GM23338 (cell line): ENCODE results near the gene FAM117B. TPM values are rescaled to one million over a fixed set of nuclear protein-coding genes. Genes with fewer than 3 reads are reported as not detected.
A peak's percentile ranks its signal among the peaks of the same experiment; 100 is the strongest.

Source experiments
- ATAC-seq: fragments of 200-7000 bp; cut with Tn5 transposase; 3 replicates; pipeline ENCODE4 v1.9.1; 2020
- DNase-seq: peaks from one replicate; pipeline ENCODE4 v3.0.0-alpha.2; 2015; ENCODE audit warnings: low spot score
- H2AFZ ChIP-seq: fragments of 200-600 bp; sonication (generic); 2 replicates; pipeline ENCODE4 v1.8.0; 2016; ENCODE audit warnings: antibody characterized with exemption, mild to moderate bottlenecking, moderate library complexity
- H3F3A ChIP-seq: fragments of 200-600 bp; sonication (generic); replicated peaks from 2 replicates; pipeline ENCODE4 v1.8.0; 2017; ENCODE audit warnings: antibody characterized with exemption, mixed run types, low read depth
- H3K27ac ChIP-seq: fragments of 200-600 bp; sonication (generic); 2 replicates; pipeline ENCODE4 v1.6.1; 2016; ENCODE audit warnings: low read depth
- H3K27me3 ChIP-seq: fragments of 200-600 bp; sonication (generic); 2 replicates; pipeline ENCODE4 v1.8.0; 2016; ENCODE audit warnings: mild to moderate bottlenecking, mixed run types, moderate library complexity; ENCODE audit not compliant: insufficient read depth
- H3K36me3 ChIP-seq: fragments of 200-600 bp; sonication (generic); 2 replicates; pipeline ENCODE4 v1.8.0; 2016; ENCODE audit warnings: mild to moderate bottlenecking; ENCODE audit not compliant: insufficient read depth
- H3K4me1 ChIP-seq: fragments of 200-600 bp; sonication (generic); 2 replicates; pipeline ENCODE4 v1.8.0; 2016; ENCODE audit warnings: mild to moderate bottlenecking, moderate library complexity; ENCODE audit not compliant: insufficient read depth
- H3K4me2 ChIP-seq: fragments of 200-600 bp; sonication (generic); 2 replicates; pipeline ENCODE4 v1.7.1; 2017; ENCODE audit warnings: mixed run types
- H3K4me3 ChIP-seq: fragments of 200-600 bp; sonication (generic); 2 replicates; pipeline ENCODE4 v1.6.1; 2016; ENCODE audit warnings: mixed run types
- H3K79me2 ChIP-seq: fragments of 200-600 bp; sonication (generic); replicated peaks from 2 replicates; pipeline ENCODE4 v1.8.0; 2017; ENCODE audit warnings: mild to moderate bottlenecking; ENCODE audit not compliant: insufficient read depth
- H3K9me2 ChIP-seq: fragments of 200-600 bp; sonication (generic); 2 replicates; pipeline ENCODE4 v1.8.0; 2017; ENCODE audit not compliant: insufficient read depth
- H4K20me1 ChIP-seq: fragments of 200-600 bp; sonication (generic); replicated peaks from 2 replicates; pipeline ENCODE4 v1.8.0; 2017; ENCODE audit warnings: mild to moderate bottlenecking; ENCODE audit not compliant: insufficient read depth
- H3K27ac Mint-ChIP-seq: 2 replicates; pipeline ENCODE4 v1.8.0; 2020; ENCODE audit warnings: inconsistent platforms, mild to moderate bottlenecking, moderate library complexity, mixed read lengths
- H3K27me3 Mint-ChIP-seq: 3 replicates; pipeline ENCODE4 v1.8.0; 2022; ENCODE audit warnings: low read depth, mild to moderate bottlenecking, moderate library complexity, mixed read lengths, inconsistent platforms; ENCODE audit not compliant: insufficient read depth, poor library complexity
- H3K36me3 Mint-ChIP-seq: 3 replicates; pipeline ENCODE4 v1.8.0; 2021; ENCODE audit warnings: low read depth, mild to moderate bottlenecking, inconsistent platforms, moderate library complexity, mixed read lengths
- H3K4me1 Mint-ChIP-seq: 3 replicates; pipeline ENCODE4 v1.8.0; 2020; ENCODE audit warnings: mild to moderate bottlenecking, inconsistent platforms, mixed read lengths
- H3K4me3 Mint-ChIP-seq: 3 replicates; pipeline ENCODE4 v1.8.0; 2021; ENCODE audit warnings: moderate library complexity, mild to moderate bottlenecking, inconsistent platforms, mixed read lengths
- H3K9me3 Mint-ChIP-seq: 3 replicates; pipeline ENCODE4 v1.8.0; 2020; ENCODE audit warnings: moderate library complexity, mild to moderate bottlenecking, inconsistent platforms, mixed read lengths
- CREB1 ChIP-seq: fragments of 250-450 bp; sonication (Bioruptor Pico); IDR thresholded peaks from 2 replicates; pipeline ENCODE4 v1.5.0; 2020; ENCODE audit warnings: low read depth, mild to moderate bottlenecking, moderate library complexity
- CTCF ChIP-seq, 2 experiments: fragments of 200-600 bp in 1 of 2; sonication (generic) in 1 of 2; conservative IDR thresholded peaks; 2 replicates each; pipeline versions ENCODE4 v1.5.1 to v1.6.1; 2016 to 2017; ENCODE audit warnings: antibody characterized with exemption in 2 of 2, low read depth in 2 of 2, mild to moderate bottlenecking in 2 of 2, moderate library complexity in 1 of 2
- ETS1 ChIP-seq: IDR thresholded peaks from 2 replicates; pipeline ENCODE4 v1.6.1; 2016; ENCODE audit warnings: antibody characterized with exemption
- EZH2 ChIP-seq: fragments of 200-600 bp; sonication (generic); IDR thresholded peaks from one replicate; pipeline ENCODE4 v1.8.0; 2017; ENCODE audit warnings: antibody characterized with exemption, mild to moderate bottlenecking, low read depth; ENCODE audit not compliant: unreplicated experiment
- EZH2phosphoT487 ChIP-seq: fragments of 200-600 bp; sonication (generic); IDR thresholded peaks from one replicate; pipeline ENCODE4 v1.8.1; 2018; ENCODE audit warnings: antibody characterized with exemption; ENCODE audit not compliant: unreplicated experiment
- JUNB ChIP-seq: IDR thresholded peaks from one replicate; pipeline ENCODE4 v1.6.1; 2016; ENCODE audit warnings: antibody characterized with exemption; ENCODE audit not compliant: unreplicated experiment
- NANOG ChIP-seq: IDR thresholded peaks from 2 replicates; pipeline ENCODE4 v1.6.1; 2016; ENCODE audit warnings: antibody characterized with exemption, borderline replicate concordance
- POLR2AphosphoS5 ChIP-seq: IDR thresholded peaks from 2 replicates; pipeline ENCODE4 v1.6.1; 2016; ENCODE audit warnings: antibody characterized with exemption, low read depth
- STAT1 ChIP-seq: IDR thresholded peaks from one replicate; pipeline ENCODE4 v1.6.1; 2016; ENCODE audit warnings: antibody characterized with exemption; ENCODE audit not compliant: unreplicated experiment
- ZNF114 ChIP-seq: fragments of 250-450 bp; sonication (Bioruptor Pico); IDR thresholded peaks from 2 replicates; pipeline ENCODE4 v1.5.0; 2020; ENCODE audit warnings: mild to moderate bottlenecking, moderate library complexity
- ZNF331 ChIP-seq: fragments of 250-450 bp; sonication (Bioruptor Pico); IDR thresholded peaks from 2 replicates; pipeline ENCODE4 v1.5.0; 2020; ENCODE audit warnings: low read depth, mild to moderate bottlenecking, moderate library complexity
- polyA plus RNA-seq: library from polyadenylated mRNA; unstranded; fragments of >200 nt; fragmentation: Nextera tagmentation; extraction: Ambion mirVana; gene quantifications from 2 replicates; pipeline ENCODE4 v1.2.1, GENCODE V29; 2016
- total RNA-seq: library from RNA; depleted of rRNA; stranded (reverse); fragments of >200 nt; shearing (Covaris generic); gene quantifications from 2 replicates; pipeline ENCODE4 v1.2.3, GENCODE V29; 2014
- TF ChIP-seq, protein P1 (sequence below): IDR thresholded peaks from one replicate; pipeline ENCODE4 v1.6.1; 2018; ENCODE audit warnings: antibody characterized with exemption; ENCODE audit not compliant: unreplicated experiment
- TF ChIP-seq, protein P2 (sequence below): fragments of 250-450 bp; sonication (Bioruptor Pico); IDR thresholded peaks from 2 replicates; pipeline ENCODE4 v1.5.0; 2020; ENCODE audit warnings: mild to moderate bottlenecking, moderate library complexity

The FAM117B gene
- total and polyA plus RNA-seq, 2 experiments from 2014 or later = 8.4 to 23.0 TPM

- Mint-ChIP-seq H3K4me1 (no peaks in the 10 kb centered on the region), H3K27ac (0 out of 2 replicates have a peak overlapping the region, but pooled peaks have one; percentile 20), H3K27me3 (no peaks in the 10 kb centered on the region), H3K4me3 (no peak overlapping the region), H3K9me3 (peaks cover 12% of the 10 kb centered on the region; the same call in 2 of the 3 replicates), H3K36me3 (peaks cover 32% of the 10 kb centered on the region; the same call in 2 of the 3 replicates)
- no peak for DNase-seq
- Histone ChIP-seq H2AFZ (no peak overlapping the region), H3K79me2 (no peaks in the 10 kb centered on the region), H3K4me1 (no peaks in the 10 kb centered on the region), H3K4me3 (no peak overlapping the region), H3K27ac (no peak overlapping the region), H3K4me2 (no peak overlapping the region), H3K9me2 (no peaks in the 10 kb centered on the region), H3K36me3 (peaks cover 20% of the 10 kb centered on the region), H3K27me3 (no peaks in the 10 kb centered on the region), H4K20me1 (peaks cover 6% of the 10 kb centered on the region; the same call in 1 of the 2 replicates), H3F3A (no peaks in the 10 kb centered on the region)
- TF ChIP-seq EZH2 (no peak), JUNB (no peak), ETS1 (no peak), ZNF114 (CRISPR knock-in tag) (no peak), CTCF (conservative IDR thresholded peaks at IDR 0.05; ENCODE audit: low read depth in 2 of 2) (no peak), ZNF331 (CRISPR knock-in tag) (no peak), POLR2AphosphoS5 (no peak), NANOG (no peak), EZH2phosphoT487 (no peak), CREB1 (CRISPR knock-in tag) (no peak), STAT1 (no peak)
- TF ChIP-seq, protein P1, sequence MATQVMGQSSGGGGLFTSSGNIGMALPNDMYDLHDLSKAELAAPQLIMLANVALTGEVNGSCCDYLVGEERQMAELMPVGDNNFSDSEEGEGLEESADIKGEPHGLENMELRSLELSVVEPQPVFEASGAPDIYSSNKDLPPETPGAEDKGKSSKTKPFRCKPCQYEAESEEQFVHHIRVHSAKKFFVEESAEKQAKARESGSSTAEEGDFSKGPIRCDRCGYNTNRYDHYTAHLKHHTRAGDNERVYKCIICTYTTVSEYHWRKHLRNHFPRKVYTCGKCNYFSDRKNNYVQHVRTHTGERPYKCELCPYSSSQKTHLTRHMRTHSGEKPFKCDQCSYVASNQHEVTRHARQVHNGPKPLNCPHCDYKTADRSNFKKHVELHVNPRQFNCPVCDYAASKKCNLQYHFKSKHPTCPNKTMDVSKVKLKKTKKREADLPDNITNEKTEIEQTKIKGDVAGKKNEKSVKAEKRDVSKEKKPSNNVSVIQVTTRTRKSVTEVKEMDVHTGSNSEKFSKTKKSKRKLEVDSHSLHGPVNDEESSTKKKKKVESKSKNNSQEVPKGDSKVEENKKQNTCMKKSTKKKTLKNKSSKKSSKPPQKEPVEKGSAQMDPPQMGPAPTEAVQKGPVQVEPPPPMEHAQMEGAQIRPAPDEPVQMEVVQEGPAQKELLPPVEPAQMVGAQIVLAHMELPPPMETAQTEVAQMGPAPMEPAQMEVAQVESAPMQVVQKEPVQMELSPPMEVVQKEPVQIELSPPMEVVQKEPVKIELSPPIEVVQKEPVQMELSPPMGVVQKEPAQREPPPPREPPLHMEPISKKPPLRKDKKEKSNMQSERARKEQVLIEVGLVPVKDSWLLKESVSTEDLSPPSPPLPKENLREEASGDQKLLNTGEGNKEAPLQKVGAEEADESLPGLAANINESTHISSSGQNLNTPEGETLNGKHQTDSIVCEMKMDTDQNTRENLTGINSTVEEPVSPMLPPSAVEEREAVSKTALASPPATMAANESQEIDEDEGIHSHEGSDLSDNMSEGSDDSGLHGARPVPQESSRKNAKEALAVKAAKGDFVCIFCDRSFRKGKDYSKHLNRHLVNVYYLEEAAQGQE = no peak
- TF ChIP-seq, protein P2, sequence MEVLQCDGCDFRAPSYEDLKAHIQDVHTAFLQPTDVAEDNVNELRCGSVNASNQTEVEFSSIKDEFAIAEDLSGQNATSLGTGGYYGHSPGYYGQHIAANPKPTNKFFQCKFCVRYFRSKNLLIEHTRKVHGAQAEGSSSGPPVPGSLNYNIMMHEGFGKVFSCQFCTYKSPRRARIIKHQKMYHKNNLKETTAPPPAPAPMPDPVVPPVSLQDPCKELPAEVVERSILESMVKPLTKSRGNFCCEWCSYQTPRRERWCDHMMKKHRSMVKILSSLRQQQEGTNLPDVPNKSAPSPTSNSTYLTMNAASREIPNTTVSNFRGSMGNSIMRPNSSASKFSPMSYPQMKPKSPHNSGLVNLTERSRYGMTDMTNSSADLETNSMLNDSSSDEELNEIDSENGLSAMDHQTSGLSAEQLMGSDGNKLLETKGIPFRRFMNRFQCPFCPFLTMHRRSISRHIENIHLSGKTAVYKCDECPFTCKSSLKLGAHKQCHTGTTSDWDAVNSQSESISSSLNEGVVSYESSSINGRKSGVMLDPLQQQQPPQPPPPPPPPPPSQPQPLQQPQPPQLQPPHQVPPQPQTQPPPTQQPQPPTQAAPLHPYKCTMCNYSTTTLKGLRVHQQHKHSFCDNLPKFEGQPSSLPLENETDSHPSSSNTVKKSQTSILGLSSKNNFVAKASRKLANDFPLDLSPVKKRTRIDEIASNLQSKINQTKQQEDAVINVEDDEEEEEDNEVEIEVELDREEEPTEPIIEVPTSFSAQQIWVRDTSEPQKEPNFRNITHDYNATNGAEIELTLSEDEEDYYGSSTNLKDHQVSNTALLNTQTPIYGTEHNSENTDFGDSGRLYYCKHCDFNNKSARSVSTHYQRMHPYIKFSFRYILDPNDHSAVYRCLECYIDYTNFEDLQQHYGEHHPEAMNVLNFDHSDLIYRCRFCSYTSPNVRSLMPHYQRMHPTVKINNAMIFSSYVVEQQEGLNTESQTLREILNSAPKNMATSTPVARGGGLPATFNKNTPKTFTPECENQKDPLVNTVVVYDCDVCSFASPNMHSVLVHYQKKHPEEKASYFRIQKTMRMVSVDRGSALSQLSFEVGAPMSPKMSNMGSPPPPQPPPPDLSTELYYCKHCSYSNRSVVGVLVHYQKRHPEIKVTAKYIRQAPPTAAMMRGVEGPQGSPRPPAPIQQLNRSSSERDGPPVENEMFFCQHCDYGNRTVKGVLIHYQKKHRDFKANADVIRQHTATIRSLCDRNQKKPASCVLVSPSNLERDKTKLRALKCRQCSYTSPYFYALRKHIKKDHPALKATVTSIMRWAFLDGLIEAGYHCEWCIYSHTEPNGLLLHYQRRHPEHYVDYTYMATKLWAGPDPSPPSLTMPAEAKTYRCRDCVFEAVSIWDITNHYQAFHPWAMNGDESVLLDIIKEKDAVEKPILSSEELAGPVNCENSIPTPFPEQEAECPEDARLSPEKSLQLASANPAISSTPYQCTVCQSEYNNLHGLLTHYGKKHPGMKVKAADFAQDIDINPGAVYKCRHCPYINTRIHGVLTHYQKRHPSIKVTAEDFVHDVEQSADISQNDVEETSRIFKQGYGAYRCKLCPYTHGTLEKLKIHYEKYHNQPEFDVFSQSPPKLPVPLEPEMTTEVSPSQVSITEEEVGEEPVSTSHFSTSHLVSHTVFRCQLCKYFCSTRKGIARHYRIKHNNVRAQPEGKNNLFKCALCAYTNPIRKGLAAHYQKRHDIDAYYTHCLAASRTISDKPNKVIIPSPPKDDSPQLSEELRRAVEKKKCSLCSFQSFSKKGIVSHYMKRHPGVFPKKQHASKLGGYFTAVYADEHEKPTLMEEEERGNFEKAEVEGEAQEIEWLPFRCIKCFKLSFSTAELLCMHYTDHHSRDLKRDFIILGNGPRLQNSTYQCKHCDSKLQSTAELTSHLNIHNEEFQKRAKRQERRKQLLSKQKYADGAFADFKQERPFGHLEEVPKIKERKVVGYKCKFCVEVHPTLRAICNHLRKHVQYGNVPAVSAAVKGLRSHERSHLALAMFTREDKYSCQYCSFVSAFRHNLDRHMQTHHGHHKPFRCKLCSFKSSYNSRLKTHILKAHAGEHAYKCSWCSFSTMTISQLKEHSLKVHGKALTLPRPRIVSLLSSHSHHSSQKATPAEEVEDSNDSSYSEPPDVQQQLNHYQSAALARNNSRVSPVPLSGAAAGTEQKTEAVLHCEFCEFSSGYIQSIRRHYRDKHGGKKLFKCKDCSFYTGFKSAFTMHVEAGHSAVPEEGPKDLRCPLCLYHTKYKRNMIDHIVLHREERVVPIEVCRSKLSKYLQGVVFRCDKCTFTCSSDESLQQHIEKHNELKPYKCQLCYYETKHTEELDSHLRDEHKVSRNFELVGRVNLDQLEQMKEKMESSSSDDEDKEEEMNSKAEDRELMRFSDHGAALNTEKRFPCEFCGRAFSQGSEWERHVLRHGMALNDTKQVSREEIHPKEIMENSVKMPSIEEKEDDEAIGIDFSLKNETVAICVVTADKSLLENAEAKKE (CRISPR knock-in tag) = no peak
- ATAC-seq = no peak
Observed at GRCh38 chr2:202754936-202755335, 120.2 kb downstream of the FAM117B start.
